Adipose tissue (tissue), 3 donors: Measurements from ENCODE around the gene POM121C. TPM values are rescaled to one million over a fixed set of nuclear protein-coding genes. Genes with fewer than 3 reads are reported as not detected.
"Not testable (repeated sequence)": the region's sequence is repeated elsewhere in the genome, so short reads cannot be mapped to it uniquely, and the experiment has no call there.

Experiments
- H3K27ac ChIP-seq: one replicate; pipeline ENCODE4 v1.5.1; 2013; ENCODE audit warnings: low read depth, low read length
- WGBS, 3 donors: extraction: QIAGEN DNeasy Blood & Tissue Kit; methylation state at CpG; one replicate each; pipeline ENCODE4 v1.1.7; 2013; 5-methylcytosine and 5-hydroxymethylcytosine counted together
- polyA plus RNA-seq, 3 donors: library from polyadenylated mRNA; stranded (reverse); fragments of 200-250 nt; gene quantifications; one replicate each; pipeline ENCODE4 v1.2.3, GENCODE V29; 2013
- donor health status: healthy with polysubstance abuse.
- donor health status: Bipolar disorder and iron deficiency.
- donor health status: healthy.

Gene POM121C
- 10 to 100 TPM in 2 of 3 donors, 1 to 10 TPM in 1; 8.3 to 22.2 (median 12.7) TPM for polyA plus RNA-seq

GRCh38 chr7:75485979-75486643, at the start of gene POM121C:
TSS of gene POM121C (minus strand) at chr7:75486299. CDS start at chr7:75441496, 44,803 bp downstream.
- WGBS, 3 donors, result 1% methylated on average over 45 to 49 of the region's 49 CpGs
- not testable (repeated sequence) for H3K27ac ChIP-seq

GRCh38 chr7:75534727-75535307, 48.7 kb upstream of the POM121C start:
- no peak overlapping the region for H3K27ac ChIP-seq
- 57 to 70% (median 65%) methylated on average over 8 of the region's 8 CpGs for WGBS, 3 donors

DNA sequence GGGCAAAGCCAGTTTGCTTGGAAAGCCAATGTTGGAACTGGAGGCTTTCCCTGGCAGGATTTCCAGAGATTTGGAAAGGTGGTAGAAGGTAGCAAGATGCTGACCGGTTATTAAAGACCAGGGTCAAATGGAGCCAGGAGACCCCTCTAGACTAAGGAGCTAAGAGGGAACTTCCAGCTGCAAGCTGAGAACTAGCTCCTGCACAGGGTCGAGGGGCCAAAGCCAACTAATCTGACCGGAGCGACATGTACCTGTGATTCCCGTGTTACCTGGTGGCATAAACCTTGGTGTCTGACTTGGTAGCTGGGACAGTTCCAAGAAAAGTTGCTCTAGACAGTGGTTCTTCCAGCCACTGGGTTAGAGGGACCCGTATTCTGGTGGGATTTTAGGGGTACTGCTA, 47.8 kb upstream of the POM121C start:
- 88 to 93% (median 92%) methylated on average over 6 of the region's 6 CpGs for WGBS, 3 donors
- H3K27ac ChIP-seq, result no peak overlapping the region

GRCh38 chr7:75532639-75533038, 46.5 kb upstream of the POM121C start:
- no peak overlapping the region for H3K27ac ChIP-seq
- WGBS, 3 donors, result 90 to 97% (median 97%) methylated on average over 4 of the region's 4 CpGs

- WGBS, 3 donors, result 60 to 79% (median 75%) methylated on average over 6 of the region's 6 CpGs
- no peak overlapping the region for H3K27ac ChIP-seq
Measured at GRCh38 chr7:75531359-75531821, 45.3 kb upstream of the POM121C start.

DNA sequence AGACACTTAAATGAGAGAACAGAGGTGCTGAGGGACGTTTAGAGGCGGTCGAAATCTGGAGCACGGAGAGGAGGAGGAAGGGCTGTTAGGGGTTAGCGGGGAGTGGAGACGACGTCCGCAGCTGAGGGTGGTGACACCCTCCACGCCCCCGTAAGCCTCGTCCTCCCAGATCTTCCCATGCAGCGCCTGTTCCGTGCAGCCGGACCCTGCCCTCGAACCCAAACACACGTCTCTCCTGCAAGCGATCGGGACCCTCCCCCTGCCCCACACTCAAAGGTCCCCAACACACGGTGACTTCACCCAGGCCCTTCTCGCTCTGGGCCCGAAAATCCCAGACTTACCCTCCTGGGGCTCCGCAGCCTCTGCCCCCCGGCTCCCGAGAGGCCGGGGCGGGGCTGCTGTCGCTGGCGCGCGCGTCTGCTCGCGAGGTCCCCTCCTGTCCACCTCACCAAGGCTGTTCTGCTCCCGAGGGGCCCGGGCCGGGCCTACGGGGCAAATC, 41.2 kb upstream of the POM121C start:
- H3K27ac ChIP-seq, result not testable (repeated sequence)
- 0 to 1% (median 1%) methylated on average over 28 to 37 of the region's 37 CpGs for WGBS, 3 donors

GRCh38 chr7:75521727-75522126, 35.6 kb upstream of the POM121C start:
- not testable (repeated sequence) for H3K27ac ChIP-seq

DNA sequence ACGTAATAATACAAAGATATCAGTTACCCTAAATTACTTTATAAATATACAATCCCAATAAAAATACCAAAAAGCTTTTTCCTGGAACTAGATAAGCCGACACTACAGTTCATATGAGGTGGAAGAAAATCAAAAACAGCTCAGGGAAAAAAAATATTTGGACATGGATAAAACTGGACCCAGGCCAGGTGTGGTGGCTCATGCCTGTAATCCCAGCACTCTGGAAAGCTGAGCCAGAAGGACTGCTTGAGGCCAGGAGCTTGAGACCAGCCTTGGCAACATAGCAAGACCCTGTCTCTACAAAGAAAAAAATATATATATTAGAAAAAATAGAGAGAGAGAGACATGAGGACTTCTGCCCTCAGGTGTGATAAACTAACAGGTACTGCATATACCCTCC, 32.7 kb upstream of the POM121C start:
- 53 to 84% (median 84%) methylated on average over 2 of the region's 2 CpGs for WGBS, 3 donors
- H3K27ac ChIP-seq, result not testable (repeated sequence)

DNA sequence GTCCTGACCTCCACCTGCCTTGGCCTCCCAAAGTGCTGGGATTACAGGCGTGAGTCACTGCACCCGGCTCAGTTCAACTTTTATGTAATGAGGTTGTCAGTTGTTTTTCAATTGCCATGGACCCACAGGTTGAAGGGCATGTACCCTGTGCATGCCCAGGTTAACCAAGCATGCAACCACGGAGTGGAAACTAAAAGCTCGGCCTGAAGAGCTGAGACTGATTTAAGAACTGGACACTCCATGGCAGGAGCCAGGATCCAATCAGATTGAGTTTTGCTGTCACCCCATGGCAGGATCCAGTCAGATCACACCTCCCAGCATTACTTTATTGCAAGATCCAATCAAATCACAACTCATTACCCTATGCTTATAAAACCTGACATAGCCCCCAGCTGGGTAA, 22.9 kb upstream of the POM121C start:
- WGBS, 3 donors, result 91 to 95% (median 94%) methylated on average over 2 of the region's 4 CpGs
- not testable (repeated sequence) for H3K27ac ChIP-seq

DNA sequence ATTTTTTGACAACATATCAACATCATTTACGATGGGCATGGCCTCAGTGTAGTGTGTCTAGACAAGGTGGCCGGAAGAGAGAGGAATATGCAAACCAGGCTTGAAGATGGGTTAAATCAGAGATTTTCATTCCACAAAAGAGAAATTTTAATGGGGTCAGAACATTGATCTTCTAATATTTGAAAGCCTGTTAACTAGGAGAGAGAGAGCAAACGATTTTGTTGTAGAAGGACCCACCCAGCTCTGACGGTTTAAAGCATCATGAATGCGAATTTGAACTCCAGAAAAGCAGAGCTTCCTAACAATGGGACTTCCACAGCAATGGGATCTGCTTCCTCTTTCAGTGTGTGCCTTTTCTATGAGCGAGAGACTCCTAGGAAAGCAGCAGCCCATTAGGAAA, 5.9 kb upstream of the POM121C start, which contains the start of gene SPDYE5:
TSS of gene SPDYE5 (plus strand) at position 301 of the 400 bp plus-strand sequence. CDS start 1,728 bp downstream, outside the sequence.
- 75 to 80% (median 78%) methylated on average over 4 to 5 of the region's 6 CpGs for WGBS, 3 donors

GRCh38 chr7:75485355-75485978, 632 bp downstream of the POM121C start:
- 1 to 2% (median 1%) methylated on average over 16 to 32 of the region's 32 CpGs for WGBS, 3 donors

More for the DNA sequence above, 5.9 kb upstream of the POM121C start, which contains the start of gene SPDYE5:
- not testable (repeated sequence) for H3K27ac ChIP-seq

DNA sequence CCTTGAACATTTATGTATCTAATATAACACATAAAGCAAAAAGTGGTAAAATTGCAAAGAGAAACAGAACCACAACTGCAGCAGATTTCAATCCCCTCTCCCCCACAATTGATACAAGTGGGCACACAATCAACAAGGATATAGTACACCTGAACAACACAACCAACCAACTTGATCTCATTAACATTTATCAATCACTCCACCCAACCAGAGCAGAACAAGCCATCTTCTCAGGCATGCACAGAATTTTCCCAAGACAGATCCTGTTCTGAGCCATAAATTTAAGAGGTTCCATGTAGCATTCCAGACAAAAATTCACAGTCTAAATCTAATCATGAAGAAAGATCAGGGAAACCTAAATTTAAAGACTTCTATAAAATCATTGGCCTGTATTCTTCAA, 5.8 kb downstream of the POM121C start:
- not testable (repeated sequence) for H3K27ac ChIP-seq

More at GRCh38 chr7:75485355-75485978, 632 bp downstream of the POM121C start:
- not testable (repeated sequence) for H3K27ac ChIP-seq

DNA sequence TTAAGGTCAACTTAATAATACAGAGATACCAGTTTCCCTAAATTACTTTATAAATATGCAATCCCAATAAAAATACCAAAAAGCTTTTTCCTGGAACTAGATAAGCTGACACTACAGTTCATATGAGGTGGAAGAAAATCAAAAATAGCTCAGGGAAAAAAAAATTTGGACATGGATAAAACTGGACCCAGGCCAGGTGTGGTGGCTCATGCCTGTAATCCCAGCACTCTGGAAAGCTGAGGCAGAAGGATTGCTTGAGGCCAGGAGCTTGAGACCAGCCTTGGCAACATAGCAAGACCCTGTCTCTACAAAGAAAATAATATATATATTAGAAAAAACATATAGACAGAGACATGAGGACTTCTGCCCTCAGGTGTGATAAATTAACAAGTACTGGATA, 8.6 kb downstream of the POM121C start:
- not testable (repeated sequence) for H3K27ac ChIP-seq

- 94 to 97% methylated on average over 2 to 3 of the region's 4 CpGs; no CpG with 5 or more reads in 1 of the 3 donors for WGBS, 3 donors
- H3K27ac ChIP-seq, result not testable (repeated sequence)
Measured at GRCh38 chr7:75470166-75470565, 15.9 kb downstream of the POM121C start.

- H3K27ac ChIP-seq, result not testable (repeated sequence)
- 63 to 82% (median 66%) methylated on average over 3 to 4 of the region's 5 CpGs for WGBS, 3 donors
Measured at GRCh38 chr7:75460541-75460940, 25.6 kb downstream of the POM121C start.

- WGBS, 3 donors, result 89 to 100% (median 100%) methylated on average over 1 of the region's 5 CpGs
- H3K27ac ChIP-seq, result not testable (repeated sequence)
Measured at GRCh38 chr7:75458034-75458433, 28.1 kb downstream of the POM121C start.

- H3K27ac ChIP-seq, result not testable (repeated sequence)
- 62 to 86% (median 72%) methylated on average over 3 to 8 of the region's 10 CpGs for WGBS, 3 donors
Measured at GRCh38 chr7:75456403-75456802, 29.7 kb downstream of the POM121C start.

DNA sequence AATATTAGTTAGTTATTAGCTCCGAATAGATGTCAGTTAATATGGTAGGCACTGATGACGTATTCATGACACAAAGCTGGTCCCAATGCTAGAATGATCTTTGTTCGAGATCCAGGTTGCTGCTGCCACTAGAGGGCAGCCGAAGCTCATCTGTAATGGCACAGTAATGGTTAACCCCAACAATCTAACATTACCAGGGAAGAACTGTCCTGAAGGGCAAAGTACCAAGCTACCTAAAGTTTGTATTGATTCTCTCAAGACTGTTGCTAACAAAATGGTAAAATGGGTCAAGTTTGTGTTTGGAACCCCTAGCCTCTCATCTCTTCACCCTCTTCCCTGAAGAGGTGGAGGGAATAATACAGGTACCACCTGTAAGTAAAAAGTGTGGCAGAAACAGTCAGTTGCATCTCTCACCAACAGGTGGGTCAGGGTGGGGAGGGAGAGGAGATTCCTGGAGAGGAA, 33.6 kb downstream of the POM121C start:
- not testable (repeated sequence) for H3K27ac ChIP-seq
- 7 to 15% (median 13%) methylated on average over 3 of the region's 4 CpGs for whole genome bisulfite sequencing, 3 donors

- WGBS, 3 donors, result 83 to 95% (median 93%) methylated on average over 3 of the region's 5 CpGs
- not testable (repeated sequence) for H3K27ac ChIP-seq
Measured at GRCh38 chr7:75449946-75450345, 36.2 kb downstream of the POM121C start.
